Frontal cortex (tissue), 4 donors: ENCODE measurements around the gene HPCAL1. TPM values are rescaled to one million over a fixed set of nuclear protein-coding genes. Genes with fewer than 3 reads are reported as not detected.
A peak's percentile ranks its signal among the peaks of the same experiment; 100 is the strongest.

Experiments used
- DNase-seq, 2 donors: peaks; one replicate each; pipeline ENCODE4 v3.0.0; 2012; ENCODE audit warnings: low spot score in 2 of 2
- FAIRE-seq: peaks from 2 replicates; lab custom pipeline; 2012; peaks lifted over from hg19 to GRCh38; lab: Jason Lieb, UNC
- total RNA-seq: library from RNA; depleted of rRNA; stranded (reverse); fragments of >200 nt; gene quantifications from one replicate; pipeline ENCODE4 v1.2.3, GENCODE V29; 2014
- donor health status: control.
- donor health status: control.
- donor health status: control.

Gene HPCAL1
- total RNA-seq, 1 donor from 2014 or later: 26.5 TPM

DNA sequence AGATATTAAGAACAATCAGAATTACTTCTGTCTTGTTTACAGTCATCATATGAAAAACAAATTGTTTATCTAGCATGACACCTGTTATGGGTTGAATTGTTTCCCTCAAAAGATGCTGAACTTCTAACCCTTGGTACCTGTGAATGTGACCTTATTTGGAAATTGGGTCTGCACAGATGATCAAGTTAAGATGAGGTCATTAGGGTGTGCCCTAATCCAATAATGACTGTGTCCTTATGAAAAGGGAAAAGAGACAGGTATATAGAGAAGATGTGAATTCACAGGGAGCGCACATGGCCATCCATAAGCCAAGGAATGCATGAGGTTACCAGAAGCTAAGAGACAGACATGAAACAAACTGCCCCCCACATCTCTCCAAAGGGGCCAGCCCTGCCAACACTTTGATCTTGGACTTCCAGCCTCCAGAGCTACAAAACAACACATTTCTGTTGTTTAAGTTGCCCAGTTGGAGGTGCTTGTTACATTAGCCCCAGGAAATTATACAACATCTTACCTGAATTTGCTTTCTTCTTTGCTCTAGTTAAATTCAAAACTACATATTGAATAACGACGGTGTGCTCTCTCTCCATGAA, 2.3 kb upstream of the HPCAL1 start:
- DNase-seq (no peak), FAIRE-seq (no peak)

DNA sequence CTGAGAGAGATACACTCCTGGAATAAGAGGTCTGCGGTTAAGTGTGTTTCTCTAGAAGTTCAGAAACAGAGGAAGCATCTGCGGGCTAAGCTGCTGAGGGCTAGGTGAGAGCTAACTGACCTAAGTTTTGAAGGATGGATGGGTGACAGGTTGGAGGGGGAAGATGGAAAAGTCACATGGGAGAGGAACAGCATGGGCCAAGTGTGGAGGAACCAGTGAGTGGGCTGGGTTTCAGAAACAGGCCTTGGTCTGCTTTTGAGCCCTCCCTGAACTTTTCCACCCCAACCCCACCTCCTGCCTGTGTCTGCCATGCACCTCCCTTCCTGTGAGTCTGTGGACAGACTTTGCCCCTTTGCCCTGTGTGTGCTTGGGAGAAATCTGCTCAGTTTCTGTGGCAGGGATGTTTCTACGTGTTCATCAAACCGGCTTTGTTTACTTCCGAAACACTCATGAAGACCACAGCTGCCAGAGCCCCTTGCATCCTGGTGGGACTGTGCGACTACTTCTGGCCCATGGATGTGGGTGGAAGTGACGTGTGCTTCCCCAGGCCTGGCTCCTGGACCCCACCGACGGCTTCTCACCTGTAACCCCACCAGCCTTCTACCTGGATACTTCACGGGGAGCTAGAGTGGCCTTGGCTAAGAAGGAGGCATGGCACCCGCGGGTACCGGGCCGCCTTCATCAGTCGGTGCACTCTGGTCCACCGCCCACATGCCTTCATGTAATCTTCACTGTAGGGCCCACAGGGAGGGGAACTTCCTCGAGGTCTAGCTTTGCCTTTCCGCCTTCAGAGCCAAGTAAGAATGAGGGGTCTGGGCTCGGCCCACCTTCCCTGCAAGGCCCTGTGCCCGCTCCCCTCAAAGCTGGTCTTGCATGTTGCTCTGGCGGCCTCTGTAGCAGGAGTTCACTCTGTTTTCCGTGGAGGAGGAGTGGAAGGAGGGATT, 1.4 kb upstream of the HPCAL1 start:
- FAIRE-seq (no peak), DNase-seq (no peak)

DNA sequence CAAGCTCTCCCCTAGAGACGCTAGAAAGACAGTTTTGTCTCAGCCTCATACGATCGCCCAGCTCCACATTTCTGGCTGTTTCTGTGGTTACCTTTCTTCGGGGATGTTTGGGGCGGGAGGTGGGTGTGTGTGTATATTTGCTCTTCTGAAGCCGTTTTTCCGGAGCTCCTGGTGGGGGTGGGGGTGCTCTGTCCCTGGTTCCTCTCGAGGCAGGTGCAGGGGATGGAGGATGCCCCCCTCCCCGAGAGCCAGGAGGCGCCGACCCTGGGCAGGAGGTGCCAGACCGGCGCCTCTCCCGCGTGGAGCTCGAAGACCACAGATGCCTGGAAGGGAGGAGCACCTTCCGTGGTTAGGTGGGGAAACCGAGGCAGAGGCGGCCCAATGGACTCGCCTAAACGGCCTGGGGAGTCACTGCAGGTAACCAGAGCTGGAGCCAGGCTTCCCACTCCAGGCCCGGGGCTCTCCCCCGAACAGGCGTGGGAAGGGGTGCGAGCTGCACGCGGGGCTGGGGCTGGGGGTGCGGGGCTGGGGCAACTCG, 694 bp upstream of the HPCAL1 start:
- DNase-seq: no peak
- FAIRE-seq: no peak

DNA sequence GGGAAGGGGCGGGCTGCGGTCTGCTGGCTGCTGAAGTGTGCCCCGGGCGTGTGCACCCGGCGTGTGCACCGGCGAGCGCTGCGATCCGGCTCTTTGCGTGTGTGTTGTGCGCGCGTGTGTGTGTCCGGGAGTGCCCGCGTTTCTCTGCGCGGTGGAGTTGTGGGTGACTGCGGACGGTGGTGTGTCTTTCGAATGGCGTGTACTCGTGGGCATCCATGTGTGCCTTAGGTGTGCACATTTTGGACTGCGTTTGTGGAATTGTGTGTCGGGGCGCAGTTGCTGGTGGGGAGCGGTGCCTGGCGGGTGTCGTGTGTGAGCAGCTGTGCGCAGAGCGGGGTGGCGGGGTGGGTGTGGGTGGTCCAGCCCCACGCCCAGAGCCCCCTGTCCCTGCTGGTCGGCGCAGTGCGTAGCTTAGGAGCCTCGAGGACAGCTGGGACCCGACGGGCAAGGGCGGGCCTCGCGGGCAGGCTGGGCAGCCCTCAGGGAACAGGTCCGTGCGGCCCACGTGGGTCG, 533 bp downstream of the HPCAL1 start:
- DNase-seq (peak in 1 of 2 donors; percentile 58), FAIRE-seq (no peak)

DNA sequence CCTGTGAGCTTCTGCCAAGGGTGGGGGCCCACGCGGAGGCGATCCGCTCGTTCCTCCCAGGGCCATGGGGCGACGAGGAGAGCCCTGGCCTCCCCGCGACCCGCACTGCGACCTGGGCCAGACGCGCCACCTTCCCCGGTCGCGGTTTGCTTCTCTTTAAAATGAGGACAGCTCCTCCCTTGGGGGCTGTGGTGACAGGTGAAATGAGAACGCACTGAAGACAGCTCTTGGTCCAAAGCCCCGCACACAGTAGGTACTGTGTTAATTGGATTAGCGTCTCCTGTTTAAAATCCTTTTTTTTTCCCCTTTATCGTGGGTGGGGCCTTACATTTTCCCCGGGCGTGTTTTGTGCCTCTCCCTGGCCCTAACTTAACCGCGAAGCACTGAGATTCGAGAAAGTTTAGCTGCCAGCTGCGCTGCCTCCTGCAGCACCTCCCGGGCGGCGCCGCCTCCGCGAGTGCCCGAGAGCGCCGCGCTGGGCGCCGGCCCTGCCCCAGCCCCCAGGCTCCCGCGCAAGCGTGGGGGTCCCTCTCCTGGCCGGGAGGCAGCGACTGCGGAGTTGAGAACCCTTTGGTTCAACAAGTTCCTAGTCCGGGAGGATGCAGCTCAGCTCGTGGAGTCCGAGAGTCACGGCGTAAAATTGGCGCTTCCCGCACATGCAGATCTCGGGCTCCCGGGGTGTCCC, 1.1 kb downstream of the HPCAL1 start:
- DNase-seq (peak; percentile 63), FAIRE-seq (no peak)

DNA sequence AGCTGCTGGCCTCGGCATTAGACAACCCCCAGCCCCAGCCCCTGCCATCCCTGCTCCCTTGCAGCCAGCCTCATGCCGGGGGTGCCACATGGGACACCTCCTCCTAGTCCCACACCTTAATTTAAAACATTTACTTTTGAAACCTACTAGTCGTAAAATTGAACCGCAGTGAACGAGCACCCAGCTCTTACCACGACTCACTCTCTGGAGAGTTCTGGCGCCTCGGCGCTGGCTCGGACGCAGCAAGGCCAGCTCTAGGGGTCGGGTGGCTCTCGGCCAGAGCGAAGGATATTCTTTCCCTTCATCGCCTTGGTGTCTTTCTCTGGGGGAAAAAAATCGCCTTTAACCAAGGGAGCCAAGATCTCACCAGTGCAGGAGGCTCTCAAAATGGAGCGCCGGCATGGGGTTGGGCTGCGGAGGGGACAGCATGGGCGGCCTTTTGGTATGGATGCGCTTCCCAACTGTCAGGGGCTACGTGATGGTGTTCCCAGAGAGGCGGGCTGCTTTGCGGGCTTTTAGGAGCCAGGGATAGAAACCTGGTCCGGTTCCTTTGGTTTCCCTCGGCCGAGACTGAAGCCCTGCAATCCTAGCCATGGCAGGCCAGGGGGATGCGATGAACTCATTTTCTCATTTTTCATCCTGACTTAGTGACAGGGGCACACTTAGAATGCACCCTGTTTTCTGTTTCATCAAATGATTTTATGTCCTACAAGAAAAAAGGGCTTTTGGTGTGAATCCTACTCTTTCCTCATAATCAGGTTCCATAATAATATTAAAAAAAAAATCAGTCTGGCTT, 2.0 kb downstream of the HPCAL1 start:
- FAIRE-seq: no peak

DNA sequence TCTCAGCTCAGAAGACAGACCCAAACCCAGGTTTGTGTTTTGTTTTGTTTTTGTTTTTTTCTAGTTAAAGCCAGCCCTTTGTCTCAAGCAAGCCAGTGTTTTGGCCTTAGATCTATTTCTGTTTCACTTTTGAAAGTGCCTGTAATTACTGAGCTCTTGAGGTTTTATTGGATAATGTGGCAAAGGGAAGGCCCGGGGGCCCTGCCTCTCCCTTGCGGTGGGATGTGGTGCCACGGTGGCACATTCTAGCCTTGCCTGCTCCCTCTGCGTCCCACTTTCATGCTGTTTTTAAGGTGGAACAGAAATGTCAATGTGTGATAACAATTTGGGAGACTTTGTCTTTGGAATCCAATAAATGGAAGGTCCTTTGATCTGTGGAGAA, 2.5 kb downstream of the HPCAL1 start:
- no peak for DNase-seq
- no peak for FAIRE-seq

More for the DNA sequence above, 2.0 kb downstream of the HPCAL1 start:
- DNase-seq: no peak

DNA sequence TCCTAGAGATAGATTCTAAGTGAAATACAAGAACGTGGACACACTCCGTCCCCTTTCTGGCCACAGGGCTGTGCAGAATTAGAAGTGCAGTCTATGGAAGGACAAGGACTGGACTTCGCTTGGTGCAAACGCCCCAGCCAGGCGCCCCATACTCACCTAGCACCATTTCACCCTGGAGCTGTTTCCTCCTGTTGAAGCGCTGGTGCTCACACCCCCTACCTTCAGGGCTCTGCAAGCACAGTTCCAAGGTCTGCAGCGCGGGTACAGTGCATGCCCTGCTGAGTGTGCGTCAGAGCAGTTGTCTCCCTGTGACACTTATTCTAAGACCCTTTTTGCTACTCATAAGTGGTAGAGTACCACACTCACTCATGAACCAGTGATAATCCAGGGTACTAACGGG, 3.0 kb downstream of the HPCAL1 start:
- FAIRE-seq: no peak
- no peak for DNase-seq

DNA sequence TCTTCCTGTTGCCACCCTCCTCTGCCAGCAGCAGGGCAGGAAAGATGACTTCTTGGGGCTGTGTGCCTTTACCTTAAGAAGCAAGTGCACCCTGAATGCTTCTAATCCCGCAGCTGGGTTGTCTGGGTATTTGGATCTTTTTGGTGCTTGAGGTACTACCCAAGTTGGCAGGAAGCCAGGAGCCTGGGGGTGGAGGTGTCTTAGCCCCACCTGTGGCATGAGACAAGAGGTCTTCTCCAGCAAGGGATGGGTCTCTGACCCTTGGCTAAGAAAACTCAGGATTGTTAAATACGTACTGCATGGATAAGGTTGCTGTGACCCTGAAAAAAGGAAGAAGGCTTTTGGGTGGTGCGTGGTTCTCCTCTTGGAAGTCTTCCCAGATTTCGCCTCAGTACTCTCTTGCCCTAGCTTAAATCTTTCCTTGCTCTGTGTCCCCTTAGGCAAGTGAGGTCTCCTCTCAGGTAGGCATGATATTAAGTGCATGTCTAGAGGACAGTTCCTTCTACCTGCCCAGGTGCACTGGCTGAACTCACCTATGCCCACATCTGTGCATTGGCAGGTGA, 4.3 kb downstream of the HPCAL1 start:
- DNase-seq (no peak), FAIRE-seq (no peak)

DNA sequence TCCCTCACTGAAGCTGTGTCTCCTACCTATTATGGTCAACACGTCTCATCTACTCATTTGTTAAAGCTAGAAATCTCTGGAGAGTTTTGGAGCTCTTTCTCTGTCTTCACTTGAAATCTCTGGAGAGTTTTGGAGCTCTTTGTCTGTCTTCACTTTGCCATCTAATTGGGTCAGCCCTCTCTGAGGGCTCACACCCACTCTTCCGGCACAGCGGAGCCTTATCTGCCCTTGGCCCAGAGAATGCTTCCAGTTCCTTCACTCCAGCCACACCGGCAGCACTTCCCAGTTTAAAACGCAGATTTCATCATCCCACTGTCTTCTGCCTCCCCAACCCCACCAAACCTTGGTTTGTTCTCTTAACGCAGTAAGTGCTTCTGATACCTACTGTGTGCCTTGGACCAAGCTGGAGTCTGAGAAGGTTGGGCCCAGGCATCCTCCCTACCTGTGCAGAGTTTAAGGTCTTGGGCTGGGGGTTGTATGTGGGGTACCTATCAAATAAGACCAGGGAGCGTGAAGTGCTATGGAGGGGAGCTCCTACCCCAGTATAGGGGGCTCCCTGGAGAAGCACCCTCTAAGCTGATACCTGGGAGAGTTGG, 5.0 kb downstream of the HPCAL1 start:
- DNase-seq (no peak), FAIRE-seq (no peak)

DNA sequence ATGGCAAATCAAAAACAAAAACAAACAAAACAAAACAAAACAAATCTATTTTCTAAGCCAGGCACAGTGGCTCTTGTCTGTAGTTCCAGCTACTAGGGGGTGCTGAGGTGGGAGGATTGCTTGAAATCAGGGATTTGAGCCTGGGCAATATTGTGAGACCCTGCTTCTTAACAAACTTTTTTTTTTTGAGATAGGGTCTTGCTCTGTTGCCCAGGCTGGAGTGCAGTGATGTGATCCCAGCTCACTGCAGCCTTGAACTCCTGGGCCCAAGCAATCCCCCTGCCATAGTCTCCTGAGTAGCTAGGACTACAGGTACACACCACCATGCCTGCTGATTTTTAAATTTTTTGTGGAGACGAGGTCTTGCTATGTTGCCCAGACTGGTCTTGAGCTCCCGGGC, 6.2 kb downstream of the HPCAL1 start:
- FAIRE-seq: no peak
- no peak for DNase-seq

DNA sequence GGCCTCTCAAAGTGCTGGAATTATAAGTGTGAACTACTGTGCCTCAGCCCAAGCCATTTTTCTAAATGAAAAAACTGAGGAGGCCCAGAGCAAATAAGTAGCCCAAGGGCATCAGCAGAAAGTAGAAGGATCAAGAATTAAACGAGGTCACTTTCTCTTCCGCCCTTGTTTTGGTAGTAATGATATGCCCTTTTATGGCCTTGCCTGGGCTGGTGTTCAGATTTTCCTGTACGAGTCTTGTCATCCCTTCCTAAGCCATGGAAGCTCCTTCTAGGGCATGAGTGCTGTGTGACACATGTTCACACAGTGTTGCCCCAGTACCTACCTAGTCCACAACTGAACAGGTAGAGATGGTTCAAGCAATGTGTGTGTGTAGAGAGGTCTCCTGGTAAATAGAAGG, 6.6 kb downstream of the HPCAL1 start:
- FAIRE-seq (no peak), DNase-seq (no peak)

DNA sequence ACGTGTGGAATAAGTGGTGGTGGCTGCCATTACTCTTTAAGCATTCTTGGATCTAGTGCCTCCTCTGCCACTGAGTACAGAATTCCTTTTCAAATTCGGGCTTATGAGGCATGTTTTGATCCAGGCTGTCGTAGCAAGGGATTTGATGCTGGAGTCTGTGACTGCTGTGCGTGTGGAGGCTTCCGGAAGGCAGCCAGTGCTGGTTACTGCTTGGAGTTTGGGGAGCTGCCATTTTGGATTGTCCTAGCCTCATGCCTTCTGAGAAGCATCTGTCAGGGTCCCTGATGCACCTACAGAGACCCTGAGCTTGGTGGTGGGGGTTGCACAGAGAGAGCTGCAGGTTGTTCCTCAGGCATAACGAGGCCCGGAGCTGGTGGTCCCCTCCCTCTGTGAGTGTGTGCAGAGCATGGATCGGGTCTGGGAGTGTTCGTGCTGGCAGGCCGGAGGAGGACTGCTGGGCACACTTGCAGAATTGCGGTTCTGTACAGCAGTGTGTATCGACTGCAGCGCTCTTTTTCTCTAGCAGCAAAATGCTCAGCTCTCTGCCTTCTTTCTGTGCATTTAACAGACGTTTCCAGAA, 7.7 kb downstream of the HPCAL1 start:
- FAIRE-seq (no peak), DNase-seq (no peak)

DNA sequence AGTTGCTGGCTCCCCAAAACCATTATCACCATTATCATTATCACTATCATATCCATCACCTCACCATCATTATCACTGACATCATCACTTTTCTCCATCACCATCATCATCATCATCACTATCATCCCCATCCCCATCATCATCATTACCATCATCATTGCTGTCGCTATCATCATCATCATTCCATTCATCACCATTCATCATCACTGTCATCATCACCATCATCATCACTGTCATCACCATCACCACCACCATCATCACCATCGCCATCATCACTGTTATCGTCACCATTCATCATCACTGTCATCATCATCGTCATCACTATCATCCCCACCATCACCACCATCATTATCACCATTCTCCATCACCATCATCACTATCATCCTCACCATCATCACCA, 9.0 kb downstream of the HPCAL1 start:
- DNase-seq (no peak), FAIRE-seq (no peak)

DNA sequence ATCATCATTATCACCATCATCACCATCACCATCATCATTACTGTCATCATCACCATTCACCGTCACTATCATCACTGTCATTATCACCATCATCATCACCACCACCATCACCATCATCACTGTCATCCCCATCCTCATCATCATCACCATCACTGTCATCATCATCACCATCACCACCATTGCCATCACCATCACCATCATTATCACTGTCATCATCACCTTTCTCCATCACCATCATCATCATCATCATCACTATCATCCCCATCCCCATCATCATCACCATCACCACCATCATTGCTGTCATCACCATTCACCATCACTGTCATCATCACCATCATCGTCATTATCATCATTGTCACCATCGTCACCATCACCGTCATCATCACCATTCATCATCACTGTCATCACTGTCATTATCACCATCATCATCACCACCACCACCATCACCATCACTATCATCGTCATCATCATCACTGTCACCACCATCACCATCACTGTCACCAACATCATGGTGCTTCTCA, 9.8 kb downstream of the HPCAL1 start:
- no peak for FAIRE-seq
- no peak for DNase-seq

DNA sequence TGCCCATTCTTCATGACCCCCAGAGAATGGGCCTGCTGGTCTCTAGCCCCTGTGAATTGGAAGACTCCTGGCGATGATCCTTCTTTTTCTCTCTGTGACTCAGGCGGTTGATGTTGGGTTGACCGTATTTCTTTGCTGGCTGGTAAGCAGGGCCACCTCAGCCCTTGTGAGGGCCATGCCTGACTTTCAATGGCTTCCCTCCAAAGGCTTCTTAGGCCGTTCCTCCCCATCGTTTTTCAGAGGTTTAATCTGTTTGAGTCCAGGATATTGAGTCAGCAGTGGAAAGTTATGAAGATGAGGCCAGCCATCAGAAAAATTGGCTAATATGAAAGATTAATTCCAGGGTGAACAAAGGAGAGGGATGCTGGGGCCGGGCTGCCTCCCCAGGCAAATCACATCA, 13.6 kb downstream of the HPCAL1 start:
- FAIRE-seq (no peak), DNase-seq (no peak)

DNA sequence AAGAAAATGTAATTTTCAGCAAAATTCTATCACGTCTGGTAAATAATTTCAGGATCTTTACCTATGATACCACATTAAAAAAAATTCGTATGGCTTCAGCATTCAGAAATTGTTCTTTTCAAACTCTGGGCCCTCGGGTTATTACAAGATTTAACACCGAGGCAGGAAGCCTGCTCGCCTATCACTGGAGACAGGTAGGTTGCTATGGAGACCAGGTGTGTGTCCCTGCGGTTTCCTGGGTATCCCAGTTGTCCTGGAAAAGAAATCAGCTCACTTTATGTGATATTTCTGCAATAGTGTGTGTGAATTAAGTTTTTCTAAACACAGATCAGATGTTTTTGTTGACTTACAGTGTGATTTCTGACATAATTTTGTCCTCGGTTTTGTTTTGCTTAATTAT, 14.2 kb downstream of the HPCAL1 start:
- DNase-seq (no peak), FAIRE-seq (no peak)

DNA sequence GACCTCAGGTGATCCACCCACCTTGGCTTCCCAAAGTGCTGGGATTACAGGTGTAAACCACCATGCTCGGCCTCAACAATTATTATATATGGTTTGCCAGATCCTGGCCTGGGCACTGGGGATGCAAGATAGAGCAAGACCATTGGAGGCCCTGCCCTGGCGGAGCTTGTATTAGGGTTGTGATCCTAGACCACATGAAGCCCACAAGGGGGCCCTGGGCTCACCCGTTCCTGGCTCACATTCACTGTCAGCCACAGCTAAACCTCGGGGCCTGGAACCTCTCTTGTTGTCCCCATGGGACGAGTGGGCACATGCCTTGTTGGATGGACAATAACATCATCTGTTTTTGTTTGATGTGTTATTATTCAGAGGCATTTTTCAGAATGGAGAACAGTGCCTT, 14.9 kb downstream of the HPCAL1 start:
- DNase-seq (no peak), FAIRE-seq (no peak)
